ENCODE measurements around the gene DUSP7.

The DUSP7 gene, protein sequence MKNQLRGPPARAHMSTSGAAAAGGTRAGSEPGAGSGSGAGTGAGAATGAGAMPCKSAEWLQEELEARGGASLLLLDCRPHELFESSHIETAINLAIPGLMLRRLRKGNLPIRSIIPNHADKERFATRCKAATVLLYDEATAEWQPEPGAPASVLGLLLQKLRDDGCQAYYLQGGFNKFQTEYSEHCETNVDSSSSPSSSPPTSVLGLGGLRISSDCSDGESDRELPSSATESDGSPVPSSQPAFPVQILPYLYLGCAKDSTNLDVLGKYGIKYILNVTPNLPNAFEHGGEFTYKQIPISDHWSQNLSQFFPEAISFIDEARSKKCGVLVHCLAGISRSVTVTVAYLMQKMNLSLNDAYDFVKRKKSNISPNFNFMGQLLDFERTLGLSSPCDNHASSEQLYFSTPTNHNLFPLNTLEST

DNA sequence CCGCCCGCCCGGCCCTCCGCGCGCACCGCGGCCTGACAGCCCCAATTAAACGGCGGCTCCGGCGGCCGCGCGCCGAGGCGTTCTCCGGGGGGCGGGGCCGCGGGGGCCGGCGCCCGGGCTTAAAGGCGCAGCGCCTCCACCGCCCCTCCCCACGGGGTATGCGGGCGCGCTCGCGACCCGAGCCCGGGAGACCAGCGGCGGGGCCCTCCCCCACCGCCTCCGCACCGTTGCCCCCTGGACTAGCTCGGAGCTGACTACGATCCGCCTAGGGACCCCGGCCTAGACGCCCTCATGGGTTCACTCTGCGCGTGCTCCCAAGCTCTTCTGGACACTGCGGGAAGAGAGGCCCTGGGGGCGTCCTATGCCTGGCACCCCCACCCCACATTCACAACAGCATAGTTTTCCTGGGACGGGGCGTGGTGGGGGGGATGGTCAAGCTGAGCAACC is at the start of gene DUSP7:
Gene DUSP7, minus strand, starts transcription at position 51 of the 447 bp plus-strand sequence. CDS start 205 bp downstream, outside the sequence.
- peak; percentile 57 to 64 for DNase-seq

DNA sequence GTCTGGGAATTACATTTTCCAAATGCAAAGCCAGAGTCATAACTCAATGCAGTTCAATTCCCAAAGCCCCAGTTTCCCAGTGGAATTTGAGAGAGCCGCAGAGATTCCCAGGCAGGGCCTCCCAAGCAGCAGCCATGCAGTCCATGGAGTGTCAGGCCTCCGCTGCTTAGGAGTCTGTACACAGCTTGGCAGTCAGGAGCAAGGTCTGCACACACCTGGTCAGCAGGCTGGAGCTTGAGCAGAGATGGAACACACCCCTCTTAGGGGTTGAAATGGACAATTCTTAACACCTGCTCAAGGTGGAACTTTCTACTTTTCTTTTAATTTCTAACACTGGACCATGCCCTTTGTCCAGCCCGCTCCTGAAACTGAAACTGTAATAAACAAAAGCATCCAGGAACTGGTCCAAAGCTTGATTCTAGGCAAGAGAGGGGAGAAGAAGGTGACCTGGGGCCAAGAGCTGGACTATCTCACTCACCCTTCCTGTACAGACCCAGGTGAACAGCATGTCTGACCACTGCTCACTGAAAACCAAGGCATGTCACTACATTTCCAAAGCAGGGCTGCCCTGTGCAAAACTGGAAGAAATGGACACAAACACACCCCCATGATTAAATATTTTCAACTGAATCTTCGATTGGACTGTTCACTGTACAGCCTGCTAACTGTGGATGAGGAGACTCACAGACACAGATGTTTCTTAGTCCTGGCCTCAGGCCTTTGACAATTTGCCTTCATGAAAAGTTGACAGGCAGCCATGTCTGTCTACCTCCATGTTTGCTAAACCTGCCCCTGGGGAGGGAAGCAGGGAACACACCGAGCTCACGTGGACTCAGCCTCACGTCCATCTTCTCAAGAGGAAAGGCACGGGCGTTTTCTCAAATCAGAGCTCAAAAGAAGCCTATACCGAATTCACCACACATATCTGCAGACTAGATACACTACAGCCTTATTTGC is 48.6 kb upstream of the DUSP7 start:
- DNase-seq: no peak

DNA sequence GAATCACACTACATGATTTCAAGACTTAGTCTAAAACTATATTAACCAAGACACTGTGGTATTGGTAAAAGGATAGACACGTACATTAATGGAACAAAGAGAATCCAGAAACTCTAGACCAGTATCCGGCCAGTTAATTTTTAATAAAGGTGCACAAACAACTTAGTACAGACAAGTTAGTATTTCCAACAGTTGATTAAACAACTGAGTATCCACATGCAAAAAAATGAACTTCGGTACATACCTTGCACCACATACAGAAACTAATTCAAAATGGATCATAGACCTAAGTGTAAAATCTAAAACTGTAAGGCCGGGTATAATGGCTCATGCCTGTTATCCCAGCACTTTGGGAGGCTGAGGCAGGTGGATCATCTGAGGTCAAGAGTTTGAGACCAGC is 46.6 kb upstream of the DUSP7 start:
- no peak for DNase-seq

DNA sequence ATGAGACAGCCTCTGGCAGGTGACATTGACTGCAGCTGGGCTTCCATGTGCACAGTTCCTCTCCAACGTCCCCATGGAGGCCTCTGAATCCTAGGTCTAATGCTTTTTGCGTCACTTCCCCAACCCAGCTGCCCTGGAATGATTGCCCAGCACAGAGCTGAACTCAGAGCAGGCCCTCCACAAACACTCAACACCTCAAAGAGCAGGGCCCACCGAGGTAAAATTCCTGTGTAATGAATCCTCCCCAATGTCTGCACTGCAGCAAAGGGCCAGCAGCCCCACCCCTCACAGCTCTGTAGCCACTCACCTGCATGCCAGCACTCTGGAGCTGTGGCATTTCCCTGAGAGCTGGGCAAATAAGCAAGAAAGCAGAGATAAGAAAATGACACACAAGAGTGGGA is 42.6 kb upstream of the DUSP7 start:
- no peak for DNase-seq

DNA sequence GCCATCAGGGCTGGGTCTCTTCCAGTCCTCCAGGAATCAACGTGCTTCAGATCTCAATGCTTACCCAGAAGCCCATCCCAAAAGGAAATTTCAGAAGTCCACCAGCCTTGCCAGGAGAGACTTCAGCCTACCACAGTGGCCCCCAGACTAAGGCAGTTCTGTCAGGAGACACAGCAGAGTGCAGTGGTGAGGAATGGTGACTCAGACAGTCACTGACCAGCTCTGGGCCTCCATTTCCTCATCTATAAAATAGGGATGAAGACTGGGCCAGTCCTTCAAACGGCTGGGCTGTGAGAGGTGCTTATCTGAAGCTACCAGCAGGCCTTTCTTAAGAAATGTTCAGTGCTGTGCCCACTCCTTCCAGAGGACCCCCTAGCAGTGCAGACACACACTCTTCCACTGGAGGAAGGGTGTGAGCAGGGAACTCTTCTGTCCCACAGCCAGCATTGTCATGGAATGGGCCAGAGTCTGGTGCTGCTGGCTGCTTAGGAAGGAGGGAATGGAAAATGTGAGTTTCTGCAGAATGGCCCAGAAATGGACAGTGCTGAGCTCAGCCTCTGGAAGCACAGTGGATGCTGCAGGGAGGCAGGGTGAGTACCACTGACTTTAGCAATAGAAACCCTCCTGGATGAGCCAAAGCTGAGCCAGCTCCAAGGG is 41.6 kb upstream of the DUSP7 start:
- DNase-seq: no peak

DNA sequence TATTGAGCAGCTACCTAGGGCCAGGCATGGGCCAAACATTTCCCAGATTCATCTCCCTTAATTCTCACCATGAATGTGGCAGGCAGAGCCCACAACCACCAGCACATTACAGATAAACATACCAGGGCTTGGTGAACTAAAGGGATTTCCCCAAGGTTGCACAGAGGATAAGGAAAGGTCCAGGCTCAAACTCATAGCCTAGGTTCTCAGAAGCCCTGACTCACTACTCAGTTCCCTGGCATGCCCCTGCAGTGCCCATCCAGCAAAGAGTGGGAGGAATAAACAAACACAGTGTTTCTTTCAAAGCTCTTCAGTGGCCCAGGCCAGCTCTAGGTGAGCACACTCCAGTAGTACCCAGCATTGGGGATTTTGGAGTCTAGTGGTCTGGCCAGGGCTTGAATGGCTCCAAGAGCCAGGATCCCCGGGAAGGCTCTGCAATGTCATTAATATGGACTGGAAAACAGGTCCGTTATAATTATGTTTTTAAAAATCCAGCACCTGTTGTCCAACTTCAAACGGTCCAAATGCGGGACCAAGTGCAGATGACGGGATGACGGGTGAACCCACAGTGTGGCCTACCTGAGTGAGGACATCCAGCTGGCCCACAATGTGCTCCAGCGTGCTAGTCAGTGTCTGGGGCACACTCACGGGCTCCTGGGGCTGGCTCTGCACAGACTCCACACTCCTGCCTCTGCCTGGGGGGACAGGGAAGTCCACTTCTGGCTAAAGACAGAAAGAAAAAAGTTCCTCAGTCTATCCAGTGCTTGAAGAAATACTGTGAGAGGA is 39.8 kb upstream of the DUSP7 start:
- DNase-seq: no peak

DNA sequence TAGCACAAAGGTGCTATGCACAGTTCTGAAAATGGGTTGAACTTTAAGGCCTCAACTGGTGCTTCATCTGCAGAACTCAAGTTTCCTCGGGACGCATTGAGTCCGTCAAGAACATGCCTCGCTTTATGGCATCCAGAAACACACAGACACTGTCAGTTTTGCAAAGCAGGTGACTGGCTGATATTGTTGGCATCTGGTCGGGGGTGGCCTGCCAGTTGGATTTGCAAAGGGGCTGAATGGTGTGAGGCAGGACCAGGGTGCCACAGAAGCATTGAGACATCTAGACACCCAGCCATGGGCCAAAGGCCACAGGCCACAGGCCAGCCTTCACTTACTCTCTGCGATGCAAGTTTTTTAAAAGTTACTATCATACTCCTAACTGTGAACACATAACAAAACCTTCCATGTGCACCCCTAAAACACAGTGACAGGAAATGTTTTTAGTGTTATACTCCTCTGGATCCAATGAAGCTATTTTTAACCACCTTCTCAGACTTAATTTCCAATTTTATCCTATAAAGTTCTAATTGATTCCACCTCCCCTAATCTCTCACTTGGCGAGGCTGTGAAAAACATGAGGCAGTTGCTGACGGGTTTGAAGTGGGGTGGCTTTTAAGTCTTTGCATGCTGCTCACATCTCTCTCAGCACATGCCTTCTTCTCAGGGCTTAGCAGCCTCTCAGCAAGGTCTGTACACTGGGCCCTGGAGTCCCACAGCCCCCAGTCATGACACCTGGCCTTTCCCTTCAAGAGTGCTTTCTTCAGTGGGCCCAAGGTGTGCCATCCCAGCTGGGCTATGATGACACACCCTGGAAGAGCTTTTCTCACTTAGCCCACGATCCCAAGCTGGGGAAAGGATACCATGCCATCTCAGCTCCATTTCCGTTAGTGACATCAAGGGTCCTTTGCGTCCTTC is 38.5 kb upstream of the DUSP7 start:
- no peak for DNase-seq

DNA sequence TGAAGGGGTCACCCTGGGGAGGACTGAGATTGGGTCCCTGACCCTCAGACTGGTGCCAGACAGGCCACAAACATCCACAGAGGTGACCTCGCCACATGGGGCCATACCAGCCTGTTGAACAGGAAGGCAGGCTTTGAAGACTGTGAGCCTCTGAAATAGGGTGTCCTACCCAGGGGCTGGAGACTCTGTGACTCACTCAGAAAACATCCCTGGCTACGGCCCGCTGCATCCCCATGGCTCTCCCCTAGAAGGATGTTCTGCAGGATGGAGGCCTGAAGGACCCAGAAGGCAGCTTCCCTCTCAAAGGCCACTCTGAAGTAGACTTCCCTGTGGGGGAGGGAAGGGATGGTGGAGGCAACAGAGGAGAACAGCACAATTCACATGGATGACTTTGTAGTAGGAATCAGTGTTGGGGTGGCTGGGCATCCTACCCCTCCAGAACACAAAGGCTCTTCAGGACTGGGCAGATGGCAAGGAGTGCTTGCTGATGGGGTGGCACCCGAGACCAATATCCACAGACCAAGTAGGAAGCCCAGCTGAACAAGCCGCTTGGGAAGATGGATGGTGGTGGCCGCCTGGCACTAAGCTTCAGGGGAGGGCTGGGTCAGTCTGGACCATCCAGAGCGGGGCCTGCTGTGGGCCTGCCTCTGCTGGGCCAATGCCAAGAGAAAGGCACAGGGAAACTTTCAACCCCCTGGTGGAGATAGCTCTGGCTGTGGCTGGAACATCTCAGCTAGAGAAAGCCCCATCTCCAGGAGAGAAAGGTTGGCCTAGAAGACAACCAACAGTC is 37.6 kb upstream of the DUSP7 start:
- no peak for DNase-seq

DNA sequence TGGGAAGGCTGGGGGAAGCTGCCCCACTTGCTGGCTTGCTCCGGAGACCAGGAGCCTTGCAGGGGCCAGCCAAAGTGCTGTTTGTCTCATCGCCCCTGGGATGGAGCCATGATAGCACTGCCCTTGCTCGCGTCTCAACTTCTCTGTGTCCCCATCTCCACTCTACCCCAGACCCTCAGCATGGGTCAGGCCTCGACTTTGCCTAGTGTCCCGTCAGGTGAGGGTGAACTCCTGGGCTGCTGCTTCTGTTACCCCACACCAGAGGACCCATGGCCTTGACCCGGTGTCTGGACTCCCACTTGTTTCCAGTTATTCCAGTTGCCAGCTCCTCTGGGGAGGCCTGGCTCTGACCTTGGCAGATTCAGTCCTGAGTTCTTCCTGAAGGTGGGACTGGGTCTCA is 36.5 kb upstream of the DUSP7 start:
- DNase-seq: no peak

DNA sequence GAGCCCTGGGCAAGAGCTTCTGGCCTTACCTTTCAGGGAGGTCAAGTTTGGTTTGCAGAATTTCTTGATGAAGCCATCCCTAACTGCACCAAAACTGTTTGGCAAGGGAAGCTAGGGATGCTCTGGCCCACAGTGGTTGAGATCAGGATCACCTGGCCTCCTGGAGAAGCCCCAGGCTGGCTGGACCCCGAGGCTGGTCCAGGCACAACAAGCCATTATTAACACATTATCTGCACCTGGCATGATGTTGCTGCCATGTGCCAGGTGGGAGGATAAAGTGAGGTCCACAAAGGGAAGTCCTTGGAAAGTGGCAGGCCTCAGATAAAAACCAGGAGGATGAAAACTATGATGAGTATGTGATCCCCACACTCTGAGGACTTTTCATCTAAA is 35.9 kb upstream of the DUSP7 start:
- no peak for DNase-seq

DNA sequence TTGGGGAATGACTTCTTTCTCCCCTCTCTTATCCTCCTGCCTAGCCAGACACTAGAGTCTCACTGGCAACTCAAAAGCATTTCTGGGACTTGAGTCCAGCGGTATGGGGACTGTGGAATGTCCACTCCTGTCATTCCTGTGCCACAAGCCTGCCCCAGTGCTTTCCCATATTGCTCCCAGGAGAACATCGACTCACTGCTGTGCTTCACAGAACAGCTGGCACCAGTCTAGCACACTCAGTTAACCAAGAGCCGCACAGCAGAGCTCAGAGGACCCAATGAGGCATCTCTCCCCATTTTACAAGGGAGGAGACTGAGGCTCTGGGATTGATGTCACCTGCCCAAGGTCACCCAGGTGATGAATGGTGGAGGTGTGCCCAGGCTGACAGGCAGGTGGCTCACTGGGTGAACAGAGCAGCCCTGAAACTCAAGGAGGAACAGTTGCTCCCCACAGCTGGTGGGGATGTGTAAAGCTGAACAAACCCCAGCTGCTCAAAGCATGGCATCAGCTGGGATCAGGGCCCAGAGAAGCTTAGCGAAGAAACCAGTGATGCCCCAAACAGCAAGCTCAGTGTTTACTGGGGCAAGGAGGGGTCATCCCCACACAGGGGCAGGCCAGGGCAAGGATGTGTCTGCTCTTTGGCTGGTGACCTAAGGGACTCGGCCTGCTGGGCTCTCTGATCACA is 35.4 kb upstream of the DUSP7 start:
- DNase-seq: peak; percentile 10 to 70

DNA sequence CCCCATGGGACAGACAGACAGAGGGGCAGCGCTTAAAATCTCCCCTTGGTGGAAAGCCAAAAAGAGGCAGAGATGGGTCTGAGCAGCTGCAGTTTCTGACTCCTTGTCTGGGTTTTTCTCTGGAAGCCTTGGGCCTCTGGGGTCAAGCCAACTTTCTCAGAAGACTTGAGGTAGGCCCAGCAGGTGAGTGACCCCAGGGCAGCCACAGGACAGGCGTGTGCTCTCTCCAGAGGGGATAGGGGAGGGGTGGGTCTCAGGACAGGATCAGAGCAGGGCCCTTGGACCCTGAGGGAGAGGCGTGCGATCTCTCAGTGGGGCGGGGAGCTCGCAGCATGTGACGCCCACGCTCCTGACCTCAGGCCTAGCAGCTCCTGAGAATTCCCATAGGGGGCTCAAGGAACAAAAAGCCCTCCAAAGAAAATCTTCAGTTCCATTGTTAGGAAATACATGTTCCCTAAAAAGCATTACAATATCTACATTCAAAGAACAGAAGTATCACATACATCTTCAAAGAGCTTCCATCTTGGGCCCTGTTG is 34.6 kb upstream of the DUSP7 start:
- DNase-seq: no peak

DNA sequence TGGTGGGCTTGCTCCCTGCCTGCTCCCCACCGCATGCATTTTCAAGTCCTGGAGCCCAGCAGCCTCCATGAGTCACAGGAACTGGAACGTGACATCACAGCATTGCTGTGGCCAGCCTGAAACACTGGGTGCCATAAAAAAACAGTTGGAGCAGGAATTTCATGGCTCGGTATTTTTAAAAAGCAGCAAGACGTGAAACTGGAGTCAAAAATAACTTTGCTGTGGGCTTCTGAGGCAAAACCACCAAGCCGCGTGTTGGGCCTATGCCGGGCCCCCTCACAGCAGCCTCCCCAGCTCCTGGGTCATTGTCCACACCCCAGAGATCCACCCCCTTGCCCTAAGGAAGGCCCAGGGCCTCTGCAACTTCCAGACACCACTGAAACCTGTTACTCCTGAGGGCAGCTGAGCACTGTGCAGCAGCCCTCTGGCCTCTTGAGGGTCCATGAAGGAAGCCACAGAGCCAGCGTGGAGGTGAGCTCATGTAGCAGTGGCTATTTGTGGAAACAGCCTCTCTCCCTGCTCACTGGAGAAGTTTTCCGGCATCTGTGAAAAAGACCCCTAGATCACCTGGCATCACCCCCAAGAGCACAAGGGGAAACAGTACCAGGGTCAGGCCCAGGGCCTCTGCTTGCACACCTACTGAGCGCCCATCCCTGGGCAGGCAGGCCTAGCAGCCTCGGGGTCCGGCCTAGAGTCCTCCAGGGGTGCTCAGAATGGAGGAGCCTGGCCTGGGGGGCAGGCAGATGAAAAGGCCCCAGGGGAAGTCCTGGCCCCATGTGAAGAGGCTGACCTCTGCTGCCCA is 34.0 kb upstream of the DUSP7 start:
- DNase-seq: no peak

DNA sequence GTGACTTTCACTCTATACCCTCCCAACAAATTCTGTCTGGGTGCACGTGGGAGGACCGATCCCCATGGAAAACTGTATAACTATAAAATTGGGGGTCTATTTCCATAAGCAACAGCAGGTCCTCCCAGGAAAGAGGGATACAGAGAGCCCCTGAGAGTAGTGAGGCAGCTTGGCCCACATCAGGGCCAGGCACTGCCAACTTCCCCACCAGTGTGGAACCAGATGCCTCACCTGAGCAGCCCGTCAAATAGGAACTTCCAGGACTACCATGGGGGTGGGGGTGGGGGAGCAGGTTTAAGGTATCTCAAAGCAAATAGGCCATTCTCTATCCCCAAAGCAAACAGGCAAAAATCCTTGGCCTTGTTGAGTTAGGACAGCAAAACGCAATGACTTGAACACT is 33.3 kb upstream of the DUSP7 start:
- DNase-seq: no peak

DNA sequence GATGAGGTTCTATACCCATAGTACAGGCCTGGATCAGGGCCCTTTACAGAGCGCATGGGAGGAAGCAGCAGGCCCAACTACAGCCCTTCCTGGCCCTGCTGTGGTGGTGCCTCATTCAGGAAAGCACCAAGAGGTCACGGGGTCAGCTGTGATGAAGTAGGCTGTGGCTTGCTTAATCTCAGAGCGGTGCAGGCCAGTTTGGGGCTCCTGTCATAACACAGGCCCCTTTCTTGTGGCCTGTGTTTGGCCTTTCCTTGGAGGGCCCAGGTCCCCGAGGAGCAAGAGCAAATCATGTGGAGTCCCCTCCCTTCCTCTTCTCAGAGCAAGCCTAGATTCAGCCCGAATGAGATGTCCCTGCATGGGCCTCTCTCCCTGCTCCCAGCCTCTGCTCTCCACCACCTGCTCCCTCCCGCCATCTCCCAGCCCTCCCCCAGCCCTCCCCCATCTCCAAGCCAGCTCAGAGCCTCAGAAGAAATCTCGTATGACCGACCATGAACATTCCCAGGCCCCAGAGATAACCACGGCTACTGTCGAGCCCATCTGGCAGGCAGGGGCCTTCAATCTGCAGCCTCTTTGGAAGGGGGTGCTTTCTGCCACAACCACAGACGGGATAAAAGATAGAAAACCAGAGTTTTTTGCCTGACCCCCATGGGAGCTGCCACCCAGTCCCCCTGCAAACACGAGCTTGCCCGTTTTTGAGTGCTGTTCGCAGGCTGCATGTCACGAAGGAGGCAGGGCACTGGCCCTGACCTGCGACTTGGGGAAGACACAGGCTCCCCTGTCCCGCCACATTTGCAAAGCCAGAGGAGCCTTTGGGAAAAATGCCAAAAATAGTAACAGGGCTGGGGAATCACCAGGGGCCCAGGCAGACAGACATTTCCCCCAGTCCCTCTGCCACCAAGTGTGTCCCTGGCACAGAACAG is 32.3 kb upstream of the DUSP7 start:
- DNase-seq: no peak

DNA sequence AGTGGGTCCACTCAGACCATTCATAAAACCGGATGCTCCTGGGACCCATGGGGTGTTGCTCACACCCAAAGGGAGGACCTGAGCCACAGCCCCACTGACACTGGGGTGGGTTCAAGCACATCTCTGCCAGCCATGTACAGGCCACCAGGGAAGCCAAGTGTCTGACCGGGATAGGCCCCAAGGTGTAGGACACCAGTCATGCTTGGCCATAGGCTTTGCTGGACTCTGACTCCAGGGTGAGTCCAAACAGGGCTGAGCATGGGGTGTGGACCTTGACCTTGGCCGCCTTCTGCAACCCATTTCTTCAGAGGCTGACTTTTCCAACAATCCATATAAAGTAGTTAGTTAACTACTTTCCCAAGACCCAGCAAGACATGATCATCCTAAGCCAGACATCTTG is 31.4 kb upstream of the DUSP7 start:
- no peak for DNase-seq

DNA sequence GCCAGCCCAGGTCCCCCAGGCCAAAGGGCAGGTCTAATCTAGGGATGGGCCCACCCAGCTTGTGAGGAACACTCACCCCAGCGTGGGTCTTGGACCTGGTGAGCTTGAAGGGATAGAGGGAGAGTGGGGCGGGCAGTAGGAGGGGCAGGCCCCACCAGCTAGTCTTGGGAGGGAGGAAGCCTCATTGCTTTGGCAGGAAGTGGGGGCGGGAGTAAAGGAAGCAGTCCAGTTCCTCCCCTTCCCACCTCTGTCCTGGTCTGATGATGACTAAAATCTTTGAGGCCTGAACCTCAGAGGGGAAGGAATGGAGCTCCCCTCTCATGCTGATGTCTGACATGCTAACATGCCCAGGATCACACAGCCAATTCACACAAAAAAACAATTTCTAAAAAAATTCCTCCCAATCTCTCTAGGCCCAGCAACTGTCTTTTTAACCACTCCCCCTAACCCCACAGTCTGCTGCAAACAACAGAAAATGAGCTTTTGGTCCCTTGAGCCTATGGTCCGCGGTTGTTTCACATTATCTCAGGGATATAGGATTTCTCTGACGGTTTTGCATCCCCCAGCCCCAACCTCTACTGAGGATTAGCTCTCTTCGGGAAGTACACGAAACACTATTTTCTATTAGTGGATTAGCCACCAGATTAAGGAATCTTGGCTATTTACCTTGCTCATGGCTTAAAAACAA is 30.7 kb upstream of the DUSP7 start:
- no peak for DNase-seq
